Retinal pigment epithelial cell (primary cell): ENCODE measurements around the gene METTL21C.
A peak's percentile ranks its signal among the peaks of the same experiment; 100 is the strongest.

Experiments used
- DNase-seq: peaks from one replicate; pipeline ENCODE4 v3.0.0-alpha.2; 2010; ENCODE audit warnings: low read depth
- H3K4me3 ChIP-seq: 2 replicates; pipeline ENCODE4 v1.5.1; 2011; ENCODE audit warnings: mild to moderate bottlenecking, low read length, control low read depth, moderate library complexity
- TF ChIP-seq, protein P1 (sequence below): conservative IDR thresholded peaks from 2 replicates; pipeline ENCODE4 v1.5.1; 2011; ENCODE audit warnings: low read depth, low read length, control low read depth, inconsistent platforms

The METTL21C gene

DNA sequence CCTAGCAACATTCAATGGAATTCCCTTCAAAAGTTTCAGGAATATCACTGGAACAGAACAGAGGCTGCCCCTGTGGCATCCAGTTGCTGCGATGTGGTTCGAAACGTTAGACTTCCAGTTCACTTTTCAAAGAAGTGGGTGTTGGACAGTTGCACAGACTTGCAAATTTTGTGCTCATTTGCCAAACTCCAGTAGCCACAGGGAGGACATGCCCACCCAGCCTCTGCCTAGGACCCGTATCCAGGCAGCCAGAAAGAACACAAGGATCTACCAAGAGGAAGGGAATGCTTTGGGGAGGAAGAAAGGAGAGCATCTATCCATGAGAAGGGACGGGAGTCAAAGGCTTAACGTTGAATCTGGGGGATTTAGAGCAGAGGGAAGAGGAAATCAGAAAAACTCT is at the start of gene METTL21C:
Gene METTL21C (minus strand): TSS at position 108 of the 400 bp plus-strand sequence. CDS start 546 bp downstream, outside the sequence.
- TF ChIP-seq, protein P1, sequence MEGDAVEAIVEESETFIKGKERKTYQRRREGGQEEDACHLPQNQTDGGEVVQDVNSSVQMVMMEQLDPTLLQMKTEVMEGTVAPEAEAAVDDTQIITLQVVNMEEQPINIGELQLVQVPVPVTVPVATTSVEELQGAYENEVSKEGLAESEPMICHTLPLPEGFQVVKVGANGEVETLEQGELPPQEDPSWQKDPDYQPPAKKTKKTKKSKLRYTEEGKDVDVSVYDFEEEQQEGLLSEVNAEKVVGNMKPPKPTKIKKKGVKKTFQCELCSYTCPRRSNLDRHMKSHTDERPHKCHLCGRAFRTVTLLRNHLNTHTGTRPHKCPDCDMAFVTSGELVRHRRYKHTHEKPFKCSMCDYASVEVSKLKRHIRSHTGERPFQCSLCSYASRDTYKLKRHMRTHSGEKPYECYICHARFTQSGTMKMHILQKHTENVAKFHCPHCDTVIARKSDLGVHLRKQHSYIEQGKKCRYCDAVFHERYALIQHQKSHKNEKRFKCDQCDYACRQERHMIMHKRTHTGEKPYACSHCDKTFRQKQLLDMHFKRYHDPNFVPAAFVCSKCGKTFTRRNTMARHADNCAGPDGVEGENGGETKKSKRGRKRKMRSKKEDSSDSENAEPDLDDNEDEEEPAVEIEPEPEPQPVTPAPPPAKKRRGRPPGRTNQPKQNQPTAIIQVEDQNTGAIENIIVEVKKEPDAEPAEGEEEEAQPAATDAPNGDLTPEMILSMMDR: no peak
- DNase-seq: no peak
- H3K4me3 ChIP-seq: no peak within 1 kb of the TSS

DNA sequence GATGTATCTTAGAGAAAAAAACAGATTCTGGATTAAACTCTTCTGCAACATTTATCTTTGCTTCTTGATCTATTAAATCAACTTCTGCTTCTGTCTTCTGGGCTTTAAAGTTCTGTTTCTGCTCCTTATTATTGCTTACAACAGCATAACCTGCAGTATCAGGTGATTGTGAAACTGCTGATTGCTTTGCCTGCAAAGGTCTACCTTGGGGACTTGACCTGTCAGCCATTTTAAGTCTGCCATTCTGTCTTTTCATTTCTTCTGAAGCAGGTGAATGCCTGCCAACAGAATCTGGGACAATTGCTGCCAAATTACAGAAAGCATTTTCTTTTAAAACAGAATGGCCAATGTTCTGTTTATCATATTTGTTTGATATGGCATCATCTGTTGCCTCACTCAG is 47.7 kb upstream of the METTL21C start:
- TF ChIP-seq, protein P1: no peak
- H3K4me3 ChIP-seq: no peak overlapping the region
- no peak for DNase-seq

DNA sequence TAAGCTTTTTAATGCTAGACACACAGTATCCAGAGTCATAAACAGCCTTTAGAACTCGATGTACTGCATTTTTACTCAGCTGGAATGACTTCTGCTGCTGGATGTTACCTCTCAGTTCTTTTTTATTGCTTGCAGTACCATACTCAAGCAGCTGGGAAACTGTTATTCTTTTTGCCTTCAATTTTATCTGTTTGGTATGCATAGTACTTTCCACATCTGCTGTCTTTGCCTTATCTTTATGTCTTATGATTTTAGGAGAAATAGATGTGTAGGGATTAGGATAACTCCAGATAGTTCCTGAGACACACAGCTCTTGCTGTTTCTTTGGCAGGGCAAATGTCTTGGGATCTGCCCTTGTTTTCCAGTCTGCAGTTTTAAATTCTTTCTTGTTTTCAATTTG is 47.3 kb upstream of the METTL21C start:
- DNase-seq: no peak
- TF ChIP-seq, protein P1: no peak
- no peak overlapping the region for H3K4me3 ChIP-seq

DNA sequence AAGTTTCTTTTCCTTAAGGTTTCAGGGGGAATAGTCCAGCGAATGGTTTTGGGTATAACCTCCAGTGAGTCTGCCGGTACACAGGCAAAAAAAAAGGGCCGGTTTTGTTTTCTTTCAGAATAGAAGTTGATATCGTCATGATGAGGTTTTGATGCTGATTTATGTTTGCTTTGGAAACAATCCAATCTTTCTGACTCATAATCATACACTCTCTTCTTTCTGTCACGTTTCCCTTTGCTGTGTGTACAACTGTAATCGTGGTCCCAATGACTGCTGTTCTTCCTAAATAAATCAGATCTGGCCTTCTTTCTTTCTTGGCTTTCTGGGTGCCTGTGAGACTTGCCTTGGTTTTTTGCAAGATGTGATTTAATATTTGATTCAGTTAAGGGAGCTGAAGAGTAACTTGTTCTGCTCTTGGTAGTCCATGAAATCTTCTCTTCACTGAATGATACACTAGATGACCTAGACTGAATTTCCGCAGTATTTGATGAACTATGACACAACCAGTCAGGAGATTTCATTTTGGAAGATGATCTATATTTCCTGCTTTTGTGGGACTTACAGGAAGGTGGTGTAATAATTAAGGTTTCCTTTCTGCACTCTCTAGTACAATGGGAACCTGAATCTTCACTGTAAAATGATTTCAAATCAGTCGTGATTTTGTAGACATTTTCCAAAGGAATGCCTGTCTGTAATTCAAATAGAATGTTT is 34.9 kb upstream of the METTL21C start:
- TF ChIP-seq, protein P1: no peak
- no peak overlapping the region for H3K4me3 ChIP-seq
- DNase-seq: peak; percentile 39

DNA sequence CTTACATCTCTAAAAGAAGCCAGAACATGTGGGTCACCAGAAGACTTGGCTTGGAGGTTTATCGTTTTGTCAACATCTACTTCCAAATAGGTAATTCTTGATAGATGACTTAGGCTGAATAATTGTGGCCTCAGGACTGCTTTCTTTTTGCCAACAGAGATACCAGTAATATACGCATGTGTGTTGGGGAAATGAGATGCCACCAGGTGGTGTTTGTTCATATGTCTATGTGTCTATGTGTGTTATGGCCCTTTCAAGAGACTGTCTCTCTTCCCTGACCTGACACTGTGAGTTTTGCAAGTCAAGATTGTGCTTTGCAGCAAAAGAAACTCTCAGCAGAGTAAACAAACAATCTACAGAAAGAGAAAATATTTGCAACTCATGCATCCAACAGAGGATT is 31.6 kb upstream of the METTL21C start:
- TF ChIP-seq, protein P1: no peak
- no peak for DNase-seq
- H3K4me3 ChIP-seq: no peak overlapping the region

DNA sequence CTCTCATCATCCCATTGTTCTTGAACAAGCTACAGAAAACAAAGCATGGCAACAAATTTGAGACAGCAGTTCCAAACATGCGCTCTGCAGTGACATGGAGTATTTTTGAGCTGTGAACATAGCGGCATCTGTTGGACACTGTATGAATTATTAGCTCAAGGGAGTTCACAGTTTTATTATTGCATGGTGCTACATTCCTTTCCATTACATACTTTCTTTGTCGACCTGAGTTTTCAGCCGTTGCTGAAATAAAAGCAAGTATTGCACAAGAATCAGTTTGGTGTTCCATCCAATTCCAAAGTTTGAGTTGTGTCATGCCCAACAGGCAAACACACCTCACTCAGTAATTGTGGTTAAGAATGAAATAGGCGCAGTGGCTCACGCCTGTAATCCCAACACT is 30.1 kb upstream of the METTL21C start:
- no peak overlapping the region for H3K4me3 ChIP-seq
- TF ChIP-seq, protein P1: peak; percentile 56
- DNase-seq: no peak

DNA sequence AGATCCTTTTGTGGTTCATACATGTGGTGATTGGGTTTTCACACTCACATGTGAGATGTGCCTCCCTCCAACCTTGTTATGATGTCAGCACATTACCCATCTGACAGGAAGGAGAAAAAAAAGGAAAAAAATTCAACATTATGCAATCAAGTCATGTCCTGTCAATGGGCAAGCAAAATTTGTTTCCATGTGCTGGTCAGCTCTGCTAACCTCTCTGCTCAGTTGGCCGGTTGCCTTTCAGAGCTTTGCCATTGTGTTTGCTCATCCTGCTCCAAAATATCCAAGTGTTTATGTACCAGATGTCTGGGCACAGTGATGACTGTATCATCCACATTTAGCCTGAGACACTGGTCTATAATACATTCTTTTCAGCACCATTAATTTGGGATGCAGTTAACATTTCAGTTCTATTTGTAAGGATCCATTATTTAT is 27.0 kb upstream of the METTL21C start:
- DNase-seq: no peak
- no peak overlapping the region for H3K4me3 ChIP-seq
- TF ChIP-seq, protein P1: no peak
